MG63 (cell line): ENCODE results near the gene NEDD9. TPM values are rescaled to one million over a fixed set of nuclear protein-coding genes. Genes with fewer than 3 reads are reported as not detected.

Experiments used
- DNase-seq: peaks from one replicate; pipeline ENCODE4 v3.0.0-alpha.2; 2020
- H3K27me3 ChIP-seq: fragments of 250-450 bp; sonication (Bioruptor Pico); 2 replicates; pipeline ENCODE4 v1.5.1; 2020; ENCODE audit warnings: mild to moderate bottlenecking, moderate library complexity
- H3K36me3 ChIP-seq: fragments of 250-450 bp; sonication (Bioruptor Pico); 2 replicates; pipeline ENCODE4 v1.5.1; 2020; ENCODE audit warnings: mild to moderate bottlenecking, moderate library complexity
- H3K4me3 ChIP-seq: fragments of 250-450 bp; sonication (Bioruptor Pico); 2 replicates; pipeline ENCODE4 v1.5.1; 2020; ENCODE audit warnings: mild to moderate bottlenecking, moderate library complexity
- H3K9me3 ChIP-seq: fragments of 250-450 bp; sonication (Bioruptor Pico); 2 replicates; pipeline ENCODE4 v1.5.1; 2020; ENCODE audit warnings: mild to moderate bottlenecking, moderate library complexity
- total RNA-seq: library from RNA; depleted of rRNA; stranded (reverse); fragments of >200 nt; shearing (Covaris generic); gene quantifications from 2 replicates; pipeline ENCODE4 v1.2.3, GENCODE V29; 2014; ENCODE audit warnings: low replicate concordance

NEDD9 gene
- total RNA-seq, 1 experiment from 2014 or later = 8.9 TPM

GRCh38 chr6:11244387-11245126 lies 12.1 kb upstream of the NEDD9 start:
- no peaks in the 10 kb centered on the region for H3K27me3 ChIP-seq
- no peak for DNase-seq
- no peaks in the 10 kb centered on the region for H3K36me3 ChIP-seq
- no peaks in the 10 kb centered on the region for H3K9me3 ChIP-seq
- H3K4me3 ChIP-seq = no peak overlapping the region

GRCh38 chr6:11243861-11244260 lies 11.4 kb upstream of the NEDD9 start:
- DNase-seq = no peak
- Histone ChIP-seq H3K9me3 (no peaks in the 10 kb centered on the region), H3K27me3 (no peaks in the 10 kb centered on the region), H3K4me3 (no peak overlapping the region), H3K36me3 (no peaks in the 10 kb centered on the region)

- H3K9me3 ChIP-seq = no peaks in the 10 kb centered on the region
- H3K36me3 ChIP-seq = no peaks in the 10 kb centered on the region
- no peak overlapping the region for H3K4me3 ChIP-seq
- H3K27me3 ChIP-seq = no peaks in the 10 kb centered on the region
- no peak for DNase-seq
Observed at GRCh38 chr6:11242711-11243110, 10.2 kb upstream of the NEDD9 start.

DNA sequence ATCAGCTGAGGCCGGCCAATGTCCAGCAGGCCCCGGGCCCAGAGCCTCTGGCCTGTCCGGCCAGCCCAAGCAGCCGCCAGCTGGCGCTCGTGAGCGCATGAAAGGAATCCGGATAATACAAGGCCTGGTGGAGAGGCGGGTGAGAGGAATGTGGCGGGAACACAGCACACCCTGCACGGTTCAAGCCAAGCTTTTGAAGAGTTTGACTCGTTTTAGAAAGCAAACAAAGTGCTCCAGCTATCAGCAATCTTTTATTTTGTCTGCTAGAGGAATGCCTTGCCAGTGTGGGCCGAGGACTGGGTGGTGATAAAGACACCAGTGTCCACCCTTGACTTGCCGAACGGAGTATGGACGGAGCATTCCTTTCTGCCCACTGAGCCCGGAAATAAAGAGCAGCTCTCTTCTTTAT lies 9.3 kb upstream of the NEDD9 start:
- Histone ChIP-seq H3K9me3 (no peaks in the 10 kb centered on the region), H3K4me3 (no peak overlapping the region), H3K36me3 (no peaks in the 10 kb centered on the region), H3K27me3 (no peaks in the 10 kb centered on the region)
- DNase-seq = no peak

GRCh38 chr6:11241154-11241792 lies 8.8 kb upstream of the NEDD9 start:
- Histone ChIP-seq H3K9me3 (no peaks in the 10 kb centered on the region), H3K4me3 (no peak overlapping the region)

DNA sequence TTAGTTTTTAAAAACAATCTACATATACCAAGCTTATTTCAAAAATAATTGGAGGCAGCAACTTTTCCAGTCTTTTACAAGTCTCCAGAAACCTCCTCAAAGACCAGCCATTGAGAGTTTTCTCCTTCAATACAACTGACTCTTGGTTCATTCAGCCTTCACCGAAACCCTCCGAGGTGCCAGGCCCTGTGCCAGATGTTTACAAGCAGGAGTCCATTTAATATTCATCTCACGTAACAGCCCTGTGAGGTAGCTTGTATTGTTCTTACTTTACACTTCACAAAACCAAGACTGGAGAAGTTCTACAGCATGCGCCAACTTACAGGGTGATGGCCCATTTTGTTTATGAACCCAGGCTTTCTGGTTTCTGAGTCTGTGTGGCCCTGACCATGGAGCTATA lies 5.5 kb upstream of the NEDD9 start:
- H3K4me3 ChIP-seq = no peak overlapping the region
- H3K9me3 ChIP-seq = no peaks in the 10 kb centered on the region
- no peaks in the 10 kb centered on the region for H3K36me3 ChIP-seq
- no peak for DNase-seq
- H3K27me3 ChIP-seq = no peaks in the 10 kb centered on the region

More at GRCh38 chr6:11241154-11241792, 8.8 kb upstream of the NEDD9 start:
- Histone ChIP-seq H3K27me3 (no peaks in the 10 kb centered on the region), H3K36me3 (no peaks in the 10 kb centered on the region)
- DNase-seq = no peak

GRCh38 chr6:11237428-11237827 lies 5.0 kb upstream of the NEDD9 start:
- DNase-seq = no peak
- Histone ChIP-seq H3K27me3 (no peaks in the 10 kb centered on the region), H3K36me3 (no peaks in the 10 kb centered on the region), H3K9me3 (no peaks in the 10 kb centered on the region), H3K4me3 (no peak overlapping the region)

DNA sequence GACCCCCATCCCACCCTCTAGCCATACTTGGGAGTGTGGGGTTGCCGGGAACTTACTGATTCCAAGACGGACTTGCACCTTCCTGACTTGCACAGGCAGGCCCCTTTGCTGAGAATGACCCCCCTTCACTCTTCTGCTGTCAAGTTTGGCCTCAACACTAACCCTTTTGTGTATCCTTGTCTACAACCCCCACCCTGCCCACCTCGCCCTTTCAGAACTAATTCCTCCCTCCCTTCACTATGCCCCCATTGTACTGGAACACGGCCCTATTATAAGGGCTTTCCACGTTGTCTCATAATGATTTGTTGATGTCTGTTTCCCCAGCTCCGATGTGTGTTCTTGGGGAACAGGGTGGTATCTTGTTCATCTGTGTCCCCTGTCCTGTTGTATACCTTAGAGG lies 4.4 kb upstream of the NEDD9 start:
- H3K9me3 ChIP-seq = no peaks in the 10 kb centered on the region
- H3K4me3 ChIP-seq = no peak overlapping the region
- no peaks in the 10 kb centered on the region for H3K27me3 ChIP-seq
- DNase-seq = no peak
- H3K36me3 ChIP-seq = no peaks in the 10 kb centered on the region

- no peaks in the 10 kb centered on the region for H3K36me3 ChIP-seq
- H3K27me3 ChIP-seq = no peaks in the 10 kb centered on the region
- DNase-seq = no peak
- H3K4me3 ChIP-seq = no peak overlapping the region
- no peaks in the 10 kb centered on the region for H3K9me3 ChIP-seq
Observed at GRCh38 chr6:11236076-11236750, 3.7 kb upstream of the NEDD9 start.

- no peak for DNase-seq
- Histone ChIP-seq H3K36me3 (no peaks in the 10 kb centered on the region), H3K4me3 (no peak overlapping the region), H3K27me3 (no peaks in the 10 kb centered on the region), H3K9me3 (no peaks in the 10 kb centered on the region)
Observed at GRCh38 chr6:11235062-11235461, 2.6 kb upstream of the NEDD9 start.

GRCh38 chr6:11233673-11234573 lies 1.5 kb upstream of the NEDD9 start:
- Histone ChIP-seq H3K9me3 (no peaks in the 10 kb centered on the region), H3K27me3 (no peaks in the 10 kb centered on the region), H3K4me3 (no peak overlapping the region), H3K36me3 (no peaks in the 10 kb centered on the region)
- no peak for DNase-seq

DNA sequence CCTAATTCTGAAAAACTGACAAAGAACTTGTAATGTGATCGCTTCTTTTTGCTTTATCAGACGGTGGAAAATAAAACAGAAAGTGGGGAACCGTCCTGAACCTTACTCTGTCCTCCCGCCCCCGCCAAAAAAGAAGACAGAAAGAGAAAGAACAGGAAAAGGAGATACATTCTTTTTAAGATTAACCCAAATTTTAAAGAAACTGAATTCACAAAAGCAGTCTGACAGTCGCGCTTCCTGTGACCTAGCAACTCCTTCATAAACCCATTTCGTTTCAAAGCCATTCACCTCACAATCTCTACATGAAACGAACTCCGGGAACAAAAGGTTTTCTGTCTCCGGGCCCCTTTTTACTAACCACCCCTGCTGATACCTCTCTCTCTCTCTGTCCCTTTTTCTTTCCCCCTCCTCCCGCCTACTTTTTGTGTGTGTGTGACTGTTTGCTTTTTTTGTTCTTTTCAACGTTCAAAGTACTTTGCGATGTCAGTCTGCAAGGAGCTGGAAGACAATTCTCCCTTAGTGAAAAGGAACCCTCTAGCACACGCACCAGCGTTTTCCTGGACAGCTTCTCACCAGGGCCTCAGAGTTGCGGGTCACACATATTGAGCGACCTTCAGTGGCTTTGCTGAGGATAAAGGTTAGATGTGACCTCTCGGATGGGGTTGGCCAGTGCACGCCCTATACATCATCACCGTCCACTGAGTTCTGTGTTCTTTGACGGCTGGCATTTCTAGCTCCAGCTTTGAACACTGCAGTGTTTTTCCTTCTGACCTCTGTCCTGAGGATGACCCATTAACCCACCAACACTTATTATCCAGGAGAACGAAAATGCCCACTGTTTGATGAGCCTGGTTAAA lies 530 bp upstream of the NEDD9 start:
- H3K4me3 ChIP-seq = peak overlapping the region; percentile 67
- no peaks in the 10 kb centered on the region for H3K36me3 ChIP-seq
- no peak for DNase-seq
- H3K27me3 ChIP-seq = no peaks in the 10 kb centered on the region
- no peaks in the 10 kb centered on the region for H3K9me3 ChIP-seq

DNA sequence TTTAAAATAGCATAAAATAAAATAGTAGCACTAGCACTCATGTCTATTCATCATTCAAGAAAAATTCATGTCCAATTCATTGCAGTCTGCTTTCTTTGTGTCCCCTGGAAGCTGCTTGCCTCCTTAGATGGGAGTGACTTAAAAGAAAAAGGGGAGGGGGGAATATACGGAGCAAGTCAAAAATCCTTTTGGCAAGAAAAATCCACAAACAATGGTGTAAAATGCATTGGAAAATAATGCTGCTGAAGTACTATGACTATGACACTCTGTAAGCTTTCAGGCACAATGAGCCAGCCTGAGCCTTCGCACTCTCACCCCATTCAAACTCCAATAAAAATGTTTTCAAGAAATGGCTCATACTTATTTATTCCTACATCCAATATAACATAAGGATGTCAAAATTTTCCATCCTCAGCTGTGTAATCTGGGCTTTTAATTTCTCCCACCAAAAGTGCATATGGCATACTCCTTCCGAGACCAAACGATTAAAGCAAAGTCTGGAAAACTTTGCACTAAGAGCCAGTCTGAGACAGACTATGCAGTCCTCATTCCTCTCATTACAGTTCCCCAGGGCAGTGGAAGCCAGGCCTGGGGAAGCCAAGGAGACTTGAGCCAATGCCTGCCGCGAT lies 790 bp downstream of the NEDD9 start:
- peak; percentile 83 for DNase-seq
- H3K36me3 ChIP-seq = no peaks in the 10 kb centered on the region

GRCh38 chr6:11231108-11231463 lies 1.4 kb downstream of the NEDD9 start:
- no peaks in the 10 kb centered on the region for H3K36me3 ChIP-seq
- no peaks in the 10 kb centered on the region for H3K27me3 ChIP-seq
- H3K9me3 ChIP-seq = no peaks in the 10 kb centered on the region
- no peak for DNase-seq
- H3K4me3 ChIP-seq = peak overlapping the region; percentile 67

More for the DNA sequence above, 790 bp downstream of the NEDD9 start:
- H3K9me3 ChIP-seq = no peaks in the 10 kb centered on the region
- H3K27me3 ChIP-seq = no peaks in the 10 kb centered on the region
- peak overlapping the region; percentile 67 for H3K4me3 ChIP-seq

GRCh38 chr6:11230158-11231107 lies 2.0 kb downstream of the NEDD9 start:
- H3K36me3 ChIP-seq = no peaks in the 10 kb centered on the region
- H3K27me3 ChIP-seq = no peaks in the 10 kb centered on the region
- H3K4me3 ChIP-seq = peak overlapping the region; percentile 67
- DNase-seq = no peak
- no peaks in the 10 kb centered on the region for H3K9me3 ChIP-seq
